Suppressor macrophage (primary cell): ENCODE measurements around the gene NUDCD2.
"Not testable (repeated sequence)": the region's sequence is repeated elsewhere in the genome, so short reads cannot be mapped to it uniquely, and the experiment has no call there.

Source experiments
- DNase-seq, 4 experiments: peaks; one replicate each; pipeline ENCODE4 v3.0.0-alpha.2; 2020 to 2022

NUDCD2 gene

DNA sequence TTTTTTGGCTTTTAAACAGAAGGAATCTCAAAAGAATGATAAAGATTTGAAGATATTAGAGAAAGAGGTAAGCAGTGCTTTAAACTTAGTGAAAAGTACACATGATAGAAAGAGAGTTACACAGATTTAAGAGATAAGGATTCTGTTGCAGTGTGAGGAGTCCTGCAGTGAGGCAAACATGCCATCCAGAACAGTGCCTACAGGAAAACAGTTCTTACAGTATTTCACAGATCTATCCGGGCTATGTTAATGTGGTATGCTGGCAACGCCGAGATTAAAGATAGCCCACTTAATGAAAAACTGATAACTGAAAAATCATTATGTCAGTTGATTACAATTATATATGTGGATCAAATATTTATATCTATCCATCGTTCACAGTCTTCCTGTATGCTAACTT lies 7.8 kb upstream of the NUDCD2 start:
- DNase-seq = no peak

DNA sequence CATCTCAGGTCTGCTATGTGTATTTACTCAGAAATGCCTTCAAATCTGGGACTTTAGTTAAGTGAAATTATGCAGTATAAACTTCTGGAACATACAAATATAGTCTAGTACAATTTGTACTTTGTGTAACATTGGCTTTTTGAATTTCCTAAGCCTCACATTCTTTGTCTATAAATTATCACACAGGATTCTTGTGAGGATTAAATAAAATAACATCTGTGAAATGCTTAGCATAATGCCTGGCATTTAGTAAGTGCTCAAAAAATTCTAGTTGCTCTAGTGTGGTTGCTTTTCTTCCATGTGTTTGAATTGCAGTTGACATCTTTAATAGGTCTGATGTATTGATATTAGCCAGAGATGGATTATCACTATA lies 3.1 kb upstream of the NUDCD2 start:
- no peak for DNase-seq

DNA sequence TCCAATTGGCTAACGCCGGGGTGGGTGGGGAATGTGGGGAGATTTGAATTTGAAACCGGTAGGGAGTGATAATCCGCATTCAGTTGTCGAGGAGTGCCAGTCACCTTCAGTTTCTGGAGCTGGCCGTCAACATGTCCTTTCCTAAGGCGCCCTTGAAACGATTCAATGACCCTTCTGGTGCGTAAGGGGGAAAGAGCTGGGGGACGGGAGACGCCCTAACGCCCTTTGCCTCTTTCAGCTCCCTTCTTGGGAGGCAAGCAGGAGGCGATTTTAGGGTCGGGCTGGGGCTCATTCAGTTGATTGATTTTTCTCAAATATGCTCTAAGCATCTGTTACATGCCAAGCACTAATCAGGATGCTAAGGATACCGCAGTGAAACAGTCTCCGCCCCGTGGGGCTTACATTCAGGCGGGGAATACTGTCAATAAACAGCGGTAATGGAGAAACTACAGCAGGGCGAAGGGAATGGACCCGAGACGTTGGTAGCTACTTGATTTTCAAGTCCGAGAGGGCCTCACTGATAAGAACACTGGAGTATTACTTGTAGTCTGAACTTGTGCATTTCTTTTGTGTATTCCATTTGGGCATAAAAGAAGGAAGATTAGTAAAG lies 765 bp upstream of the NUDCD2 start, which contains the start of gene HMMR:
Gene HMMR, plus strand, starts transcription at position 71 of the 610 bp plus-strand sequence. Its CDS starts 61 bp downstream, at position 132.
- peak; percentile 13 to 20 (median 18) for DNase-seq

DNA sequence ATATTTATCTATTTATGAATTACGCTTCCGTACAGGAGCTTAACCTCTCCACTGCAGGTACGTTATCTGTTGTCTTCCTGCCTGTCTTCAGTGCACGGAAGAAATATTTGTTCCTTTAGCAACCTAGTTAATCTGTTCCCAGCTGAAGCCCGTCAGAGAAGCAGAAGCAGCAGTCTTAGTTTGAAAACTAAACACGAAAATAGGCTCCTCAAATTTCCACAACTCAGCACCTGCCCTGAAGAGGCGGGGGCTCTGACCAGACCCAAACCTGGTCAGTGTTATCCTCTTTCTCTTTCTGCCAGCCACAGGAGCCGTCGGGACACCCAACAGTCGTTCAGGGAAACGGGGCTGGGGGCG lies 462 bp downstream of the NUDCD2 start:
- DNase-seq = no peak

GRCh38 chr5:163458778-163459385 lies 1.0 kb downstream of the NUDCD2 start:
- no peak for DNase-seq

- no peak for DNase-seq
Measured at GRCh38 chr5:163456840-163457239, 3.1 kb downstream of the NUDCD2 start.

GRCh38 chr5:163456029-163456589 lies 3.8 kb downstream of the NUDCD2 start:
- no peak for DNase-seq

- DNase-seq = not testable (repeated sequence)
Measured at GRCh38 chr5:163455406-163455805, 4.5 kb downstream of the NUDCD2 start.

GRCh38 chr5:163453705-163454104 lies 6.2 kb downstream of the NUDCD2 start:
- DNase-seq = no peak

DNA sequence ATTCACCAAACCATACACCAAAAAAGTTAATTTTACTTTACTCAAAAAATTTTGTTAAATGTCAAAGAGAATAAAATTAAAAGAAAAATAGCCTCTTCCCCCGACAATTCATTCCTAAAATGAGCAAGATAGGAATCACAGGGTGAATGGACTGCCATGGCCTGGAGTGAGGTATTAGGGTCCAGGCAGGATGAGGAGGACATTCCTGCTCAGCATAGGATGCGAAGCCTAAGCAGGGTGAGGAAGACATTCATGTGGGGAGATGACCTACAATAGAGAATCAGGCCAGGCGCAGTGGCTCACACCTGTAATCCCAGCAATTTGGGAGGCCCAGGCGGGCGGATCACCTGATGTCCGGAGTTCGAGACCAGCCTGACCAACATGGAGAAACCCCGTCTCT lies 8.4 kb downstream of the NUDCD2 start:
- DNase-seq = no peak

GRCh38 chr5:163448491-163448890 lies 11.4 kb downstream of the NUDCD2 start:
- no peak for DNase-seq

DNA sequence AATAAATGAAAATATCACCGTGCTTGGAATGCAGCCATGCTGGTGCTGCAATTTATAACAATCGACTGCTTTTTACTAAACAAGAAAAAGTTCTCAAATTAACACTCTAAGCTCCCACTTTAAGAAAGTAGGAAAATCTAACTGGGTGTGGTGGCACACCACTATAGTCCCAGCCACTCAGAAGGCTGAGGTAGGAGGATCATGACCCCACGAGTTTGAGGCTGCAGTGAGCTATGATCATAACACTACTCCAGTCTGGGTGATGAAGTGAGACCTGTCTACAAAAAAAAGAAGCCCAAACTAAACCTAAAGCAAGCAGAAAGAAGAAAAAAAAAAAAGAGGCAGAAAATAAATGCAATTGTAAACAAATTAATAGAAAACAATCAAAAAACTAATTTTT lies 12.0 kb downstream of the NUDCD2 start:
- no peak for DNase-seq

DNA sequence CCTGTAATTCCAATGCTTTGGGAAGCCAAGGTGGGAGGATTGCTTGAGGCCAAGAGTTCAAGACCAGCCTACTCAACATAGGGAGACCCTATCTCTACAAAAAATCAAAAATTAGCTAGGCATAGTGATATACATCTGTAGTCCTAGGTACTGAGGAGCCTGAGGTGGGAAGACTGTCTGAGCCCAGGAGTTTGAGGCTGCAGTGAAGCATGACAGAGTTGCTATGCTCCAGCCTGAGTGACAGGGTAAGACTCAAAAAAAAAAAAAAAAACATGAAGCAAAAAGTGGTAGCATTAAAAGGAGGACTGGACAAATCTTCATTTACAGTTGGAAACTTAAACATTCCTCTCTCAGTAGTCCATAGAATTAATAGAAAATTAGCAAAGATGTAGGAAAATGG lies 12.7 kb downstream of the NUDCD2 start:
- no peak for DNase-seq

- no peak for DNase-seq
Measured at GRCh38 chr5:163445345-163445744, 14.6 kb downstream of the NUDCD2 start.

DNA sequence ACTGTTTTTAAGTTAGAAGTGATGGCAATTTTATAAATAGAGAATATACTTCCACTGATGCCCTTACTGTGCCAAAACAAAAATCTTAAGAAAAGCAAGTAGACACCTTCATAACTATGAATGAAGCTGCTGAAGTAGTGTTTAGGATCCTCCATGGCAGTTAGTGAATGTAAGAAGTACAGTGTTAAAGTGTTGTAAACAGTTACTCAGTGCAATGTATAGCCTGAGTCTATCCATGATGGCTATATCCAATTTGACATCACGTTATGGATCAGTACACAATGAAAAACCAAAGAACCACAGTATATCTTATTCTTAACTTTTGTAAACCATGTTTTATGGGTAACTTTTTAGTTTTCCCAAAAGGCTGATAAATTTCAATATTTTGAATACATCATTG lies 15.4 kb downstream of the NUDCD2 start:
- DNase-seq = no peak

DNA sequence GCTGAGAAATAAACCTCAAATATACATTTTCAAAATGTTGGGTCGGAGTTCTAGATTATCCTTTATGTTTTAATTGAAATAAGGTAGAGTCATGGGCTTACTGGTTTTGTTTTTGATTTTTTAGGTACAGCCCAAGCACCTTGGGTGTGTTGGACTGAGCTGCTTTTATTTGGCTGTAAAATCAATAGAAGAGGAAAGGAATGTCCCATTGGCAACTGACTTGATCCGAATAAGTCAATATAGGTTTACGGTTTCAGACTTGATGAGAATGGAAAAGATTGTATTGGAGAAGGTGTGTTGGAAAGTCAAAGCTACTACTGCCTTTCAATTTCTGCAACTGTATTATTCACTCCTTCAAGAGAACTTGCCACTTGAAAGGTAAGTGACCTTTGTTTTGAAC lies 18.9 kb downstream of the NUDCD2 start:
- DNase-seq = no peak

GRCh38 chr5:163439092-163439425 lies 20.8 kb downstream of the NUDCD2 start:
- peak in 2 of 4 experiments; percentile 7 to 9 for DNase-seq

GRCh38 chr5:163437309-163438182 lies 22.4 kb downstream of the NUDCD2 start, which contains the start of gene CCNG1:
CCNG1 (plus strand) TSS chr5:163437595; CDS start chr5:163439257, 1,662 bp downstream.
- DNase-seq = peak; percentile 96 to 98 (median 98)

GRCh38 chr5:163437011-163437308 lies 22.9 kb downstream of the NUDCD2 start:
- no peak for DNase-seq

DNA sequence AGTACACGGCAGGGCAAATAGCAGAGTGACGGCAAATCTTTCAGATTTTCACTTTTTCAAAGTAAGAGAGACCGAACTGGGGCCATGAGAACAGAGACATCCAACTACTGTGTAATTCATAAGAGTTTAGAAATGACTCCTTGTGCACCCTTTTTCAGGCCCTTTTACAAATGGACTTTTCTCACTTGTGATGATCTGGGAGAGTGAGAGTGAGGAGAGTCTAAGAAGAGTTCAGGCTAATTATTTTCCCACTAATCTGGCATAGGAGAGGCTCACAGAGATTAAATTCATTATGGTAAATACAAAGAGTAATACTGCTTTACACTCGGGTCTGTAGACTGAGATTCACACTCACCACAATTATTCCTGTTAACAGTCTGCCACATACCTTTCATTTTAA lies 23.4 kb downstream of the NUDCD2 start:
- no peak for DNase-seq

DNA sequence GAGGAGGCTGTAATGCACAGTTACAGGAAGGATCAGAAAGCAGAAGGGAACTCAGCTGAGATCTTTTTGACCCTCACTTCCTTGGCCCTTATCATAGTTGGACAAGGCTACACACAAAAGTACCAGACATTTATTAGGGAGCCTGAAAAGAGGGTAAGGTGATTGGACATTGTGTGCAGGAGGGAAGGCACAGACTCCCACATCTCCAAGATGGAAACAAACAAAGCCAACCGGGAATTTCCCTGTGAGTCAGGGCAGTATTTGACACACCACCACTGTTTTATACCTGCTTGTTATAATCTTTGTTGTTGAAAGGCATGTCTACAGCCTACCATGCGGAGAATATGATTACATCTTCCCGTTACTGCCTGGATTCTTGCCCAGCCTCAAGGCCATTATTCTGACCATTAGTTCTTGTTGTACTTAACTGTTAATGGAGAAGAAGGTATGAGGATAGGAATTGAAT lies 25.5 kb downstream of the NUDCD2 start:
- DNase-seq = peak in 3 of 4 experiments; percentile 7 to 22 (median 18)

DNA sequence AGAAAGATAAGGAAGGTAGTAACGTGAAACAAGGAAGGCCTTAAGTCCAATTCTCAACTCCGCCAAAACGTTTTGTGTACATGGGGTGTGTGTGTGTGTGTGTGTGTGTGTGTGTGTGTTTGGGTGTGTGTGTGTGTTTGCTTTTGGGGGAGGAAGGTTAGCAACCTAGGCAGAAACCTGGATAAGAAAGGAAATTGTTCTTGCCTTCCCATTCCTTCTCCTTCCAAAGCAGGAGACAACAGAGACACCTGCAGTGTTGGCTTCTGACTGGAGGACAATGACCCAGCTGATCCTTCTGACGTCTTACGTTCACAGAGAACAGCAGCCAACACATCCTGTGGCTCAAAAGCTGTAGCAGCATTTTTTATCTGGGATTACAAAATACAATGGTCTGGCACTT lies 26.6 kb downstream of the NUDCD2 start:
- DNase-seq = no peak

GRCh38 chr5:163432544-163432943 lies 27.4 kb downstream of the NUDCD2 start:
- no peak for DNase-seq

DNA sequence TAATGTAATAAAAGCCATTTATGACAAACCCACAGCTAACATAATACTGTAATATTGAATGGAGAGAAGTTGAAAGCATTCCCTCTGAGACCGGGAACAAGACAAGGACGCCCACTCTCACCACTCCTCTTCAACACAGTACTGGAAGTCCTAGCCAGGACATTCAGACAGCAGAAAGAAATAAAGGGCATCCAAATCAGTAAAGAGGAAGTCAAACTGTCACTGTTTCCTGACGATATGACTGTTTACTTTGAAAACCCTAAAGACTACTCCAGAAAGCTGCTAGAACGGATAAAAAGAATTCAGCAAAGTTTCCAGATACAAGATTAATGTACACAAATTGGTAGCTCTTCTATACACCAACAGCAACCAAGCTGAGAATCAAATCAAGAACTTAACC lies 33.8 kb downstream of the NUDCD2 start:
- peak; percentile 20 to 53 (median 40) for DNase-seq
